Measurements from ENCODE around the gene GAPVD1.

Gene GAPVD1

DNA sequence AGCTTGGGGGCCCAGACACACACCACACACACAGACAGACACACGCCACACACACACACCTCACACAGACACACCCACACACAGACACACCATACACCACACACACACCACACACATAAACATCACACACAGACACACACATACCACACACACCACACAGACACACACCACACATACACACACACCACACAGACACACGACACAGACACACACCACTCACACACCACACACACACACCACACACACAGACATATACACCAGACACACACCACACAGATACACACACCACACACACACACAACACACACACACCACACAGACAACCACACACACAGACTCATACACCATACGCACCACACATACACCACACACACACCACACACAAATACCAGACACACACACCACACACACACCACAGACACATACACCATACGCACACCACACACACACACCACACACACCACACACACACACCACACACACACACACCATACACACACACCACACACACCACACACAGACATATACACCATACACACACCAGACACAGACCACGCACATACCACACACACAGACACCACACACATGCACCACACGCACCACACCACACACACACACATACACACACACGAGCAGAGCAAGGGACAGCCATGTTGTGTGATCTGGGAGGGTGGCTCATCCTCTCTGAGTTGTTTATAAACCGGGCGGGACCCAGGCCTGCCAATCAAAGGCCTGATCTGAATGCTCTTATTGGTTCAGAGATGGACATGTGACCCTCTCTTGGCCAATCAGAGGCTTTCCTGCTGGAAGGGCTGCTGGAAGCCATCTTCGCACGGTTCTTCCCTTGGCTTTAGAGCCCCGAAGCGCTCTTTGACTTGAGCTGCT, 148.3 kb downstream of the GAPVD1 start:
- DNase-seq, result peak; percentile 58

DNA sequence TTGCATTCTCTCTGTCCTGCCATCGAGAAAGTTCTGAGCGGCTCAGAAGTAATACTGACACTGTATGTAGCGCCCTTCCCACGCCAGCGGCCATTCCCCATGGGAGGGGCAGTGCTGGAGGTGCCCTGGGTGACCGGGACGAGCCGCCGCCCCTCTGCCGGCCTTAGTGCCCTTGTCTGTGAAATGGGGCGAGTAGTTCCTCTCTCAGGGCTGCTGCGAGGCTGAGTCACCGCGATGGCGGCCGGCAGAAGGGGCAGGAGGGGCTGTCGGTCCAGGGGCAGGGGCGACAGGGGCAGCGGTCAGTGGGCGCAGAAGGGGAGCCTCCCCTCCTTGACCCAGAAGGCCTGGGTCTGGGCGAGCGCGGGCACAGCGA, 148.9 kb downstream of the GAPVD1 start:
- no peak for DNase-seq

- DNase-seq, result no peak
Measured at GRCh38 chr9:125411171-125411756, 149.6 kb downstream of the GAPVD1 start.

DNA sequence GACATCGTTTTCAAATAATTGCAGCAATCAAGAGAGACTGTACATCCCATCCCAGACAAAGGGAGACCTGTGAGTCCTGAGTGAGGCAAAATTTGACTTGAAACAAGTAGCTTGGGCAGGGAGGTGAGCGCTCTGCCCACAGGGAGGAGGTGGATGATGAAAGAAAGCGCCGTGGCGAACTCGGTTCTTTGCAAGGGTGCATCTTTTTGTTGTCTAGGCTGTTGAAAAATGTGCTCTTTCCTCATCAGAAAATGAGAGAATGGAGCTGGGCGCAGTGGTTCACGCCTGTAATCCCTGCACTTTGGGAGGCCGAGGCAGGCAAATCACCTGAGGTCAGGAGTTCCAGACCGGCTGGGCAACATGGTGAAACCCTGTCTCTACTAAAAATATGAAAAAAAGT, 150.5 kb downstream of the GAPVD1 start:
- no peak for DNase-seq

DNA sequence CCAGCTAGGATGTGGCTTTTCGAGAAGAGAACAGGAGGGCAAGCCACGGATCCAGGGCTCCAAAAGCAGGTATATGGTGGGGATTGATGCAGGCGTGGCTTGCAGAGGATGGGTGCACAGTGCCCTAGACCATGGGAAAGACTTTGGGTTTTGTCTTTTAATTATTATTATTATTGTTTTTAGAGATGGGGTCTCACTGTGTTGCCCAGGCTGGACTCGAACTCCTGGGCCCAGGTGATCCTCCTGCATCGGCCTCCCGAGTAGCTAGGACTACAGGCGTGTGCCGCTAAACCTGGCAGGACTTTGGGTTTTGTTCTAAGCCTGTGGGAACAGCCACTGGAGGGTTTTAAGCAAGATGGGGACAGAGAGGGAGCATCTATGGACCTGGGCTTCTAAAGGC, 152.0 kb downstream of the GAPVD1 start:
- DNase-seq, result no peak

GRCh38 chr9:125415583-125416460, 154.2 kb downstream of the GAPVD1 start:
- DNase-seq, result no peak

DNA sequence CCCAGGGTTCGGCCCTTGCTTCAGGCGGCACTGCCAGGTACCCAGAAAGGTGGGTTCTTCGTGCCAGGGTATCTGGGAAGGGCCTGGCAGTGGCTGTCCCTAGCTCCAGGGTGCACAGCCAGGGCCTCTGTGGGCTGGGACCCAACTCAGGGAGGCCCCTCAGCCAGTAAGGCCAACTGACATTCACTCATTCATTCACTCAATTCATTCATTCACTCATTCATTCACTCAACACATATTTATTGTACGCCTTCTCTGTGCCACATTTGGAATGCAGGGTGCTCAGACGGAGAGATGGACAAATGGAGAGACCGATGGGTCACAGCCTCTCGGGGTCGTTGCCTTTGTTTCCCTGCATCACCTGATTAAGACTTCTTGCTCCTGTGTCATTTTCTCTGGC, 154.9 kb downstream of the GAPVD1 start:
- DNase-seq, result no peak
